BE2C (cell line): ENCODE measurements around the gene ABCG8.

Source experiments
- DNase-seq: peaks from one replicate; pipeline ENCODE4 v3.0.0-alpha.2; 2020
- H3K27me3 ChIP-seq: fragments of 250-450 bp; sonication (Bioruptor Pico); 2 replicates; pipeline ENCODE4 v1.5.1; 2020; ENCODE audit warnings: mild to moderate bottlenecking
- H3K36me3 ChIP-seq: fragments of 250-450 bp; sonication (Bioruptor Pico); 2 replicates; pipeline ENCODE4 v1.5.1; 2020; ENCODE audit warnings: mild to moderate bottlenecking
- H3K4me1 ChIP-seq: fragments of 250-450 bp; sonication (Bioruptor Pico); 2 replicates; pipeline ENCODE4 v1.5.1; 2020
- H3K4me3 ChIP-seq: 2 replicates; pipeline ENCODE4 v1.5.1; 2011; ENCODE audit warnings: low read depth, low read length
- H3K9me3 ChIP-seq: fragments of 250-450 bp; sonication (Bioruptor Pico); 2 replicates; pipeline ENCODE4 v1.5.1; 2020
- CTCF ChIP-seq: IDR thresholded peaks from 2 replicates; pipeline ENCODE4 v1.5.1; 2012; ENCODE audit warnings: mild to moderate bottlenecking, low read depth, low read length

ABCG8 gene

DNA sequence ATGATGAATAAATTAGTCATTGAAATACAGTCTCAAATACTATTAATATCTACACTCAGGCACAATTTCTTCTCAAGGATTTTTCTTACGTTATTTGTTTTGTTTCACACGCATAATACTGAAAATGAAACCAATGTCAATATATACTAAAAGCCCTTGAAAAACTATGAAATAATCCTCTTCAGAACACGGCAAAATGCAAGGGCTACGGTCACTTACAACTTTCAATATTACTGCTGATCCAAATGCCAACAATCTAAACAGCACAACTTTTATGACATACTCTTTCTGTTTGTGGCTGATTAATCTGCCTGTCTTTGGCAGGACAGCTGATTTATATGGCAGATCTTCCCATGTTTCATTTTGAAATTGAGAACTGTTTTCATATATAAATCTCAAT, 88.7 kb downstream of the ABCG8 start:
- Histone ChIP-seq H3K4me1 (peaks cover 11% of the 10 kb centered on the region), H3K9me3 (no peaks in the 10 kb centered on the region), H3K27me3 (no peaks in the 10 kb centered on the region), H3K36me3 (peaks cover 78% of the 10 kb centered on the region), H3K4me3 (no peak overlapping the region)
- DNase-seq, result no peak
- TF ChIP-seq CTCF, result no peak

DNA sequence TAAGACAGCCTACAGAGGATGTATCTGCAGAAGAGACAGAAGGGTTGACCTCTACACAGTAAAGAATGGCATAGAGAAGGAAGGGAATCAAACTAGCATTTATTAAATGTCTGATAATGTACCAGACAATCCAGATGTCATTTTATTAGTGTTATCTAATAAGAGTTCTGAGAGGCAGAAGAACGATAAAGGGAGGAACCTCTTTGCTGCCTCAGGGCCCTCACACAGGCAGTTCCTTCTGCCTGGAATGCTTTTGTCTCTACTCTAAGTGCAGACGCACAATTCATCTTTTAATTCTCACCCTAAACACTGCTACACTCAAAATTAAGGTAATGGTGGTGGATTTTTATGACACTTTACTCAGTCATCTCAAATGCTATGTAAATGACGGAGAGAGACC, 92.5 kb downstream of the ABCG8 start:
- Histone ChIP-seq H3K36me3 (peaks cover 69% of the 10 kb centered on the region), H3K4me1 (peaks cover 13% of the 10 kb centered on the region), H3K27me3 (no peaks in the 10 kb centered on the region), H3K4me3 (no peak overlapping the region), H3K9me3 (no peaks in the 10 kb centered on the region)
- no peak for TF ChIP-seq CTCF
- peak; percentile 32 for DNase-seq
